GM23338 (cell line): ENCODE results near the gene GGN.
"Not testable (repeated sequence)": the region's sequence is repeated elsewhere in the genome, so short reads cannot be mapped to it uniquely, and the experiment has no call there.

Experiments used
- CTCF ChIP-seq, 2 experiments: fragments of 200-600 bp in 1 of 2; sonication (generic) in 1 of 2; conservative IDR thresholded peaks; 2 replicates each; pipeline versions ENCODE4 v1.5.1 to v1.6.1; 2016 to 2017; ENCODE audit warnings: antibody characterized with exemption in 2 of 2, low read depth in 2 of 2, mild to moderate bottlenecking in 2 of 2, moderate library complexity in 1 of 2
- ETS1 ChIP-seq: IDR thresholded peaks from 2 replicates; pipeline ENCODE4 v1.6.1; 2016; ENCODE audit warnings: antibody characterized with exemption
- EZH2 ChIP-seq: fragments of 200-600 bp; sonication (generic); IDR thresholded peaks from one replicate; pipeline ENCODE4 v1.8.0; 2017; ENCODE audit warnings: antibody characterized with exemption, mild to moderate bottlenecking, low read depth; ENCODE audit not compliant: unreplicated experiment
- POLR2AphosphoS5 ChIP-seq: IDR thresholded peaks from 2 replicates; pipeline ENCODE4 v1.6.1; 2016; ENCODE audit warnings: antibody characterized with exemption, low read depth
- REST ChIP-seq: IDR thresholded peaks from one replicate; pipeline ENCODE4 v1.6.1; 2018; ENCODE audit warnings: antibody characterized with exemption; ENCODE audit not compliant: unreplicated experiment

- not testable (repeated sequence) for TF ChIP-seq EZH2; CTCF (conservative IDR thresholded peaks at IDR 0.05; ENCODE audit: low read depth in 2 of 2); REST; POLR2AphosphoS5; ETS1
Measured at GRCh38 chr19:38411898-38412297, 24.1 kb upstream of the GGN start.
